GM13976 (cell line): Measurements from ENCODE around the gene AK8.

Experiments used
- DNase-seq: peaks from one replicate; pipeline ENCODE4 v3.0.0; 2012; ENCODE audit warnings: low spot score
- CTCF ChIP-seq: IDR thresholded peaks from 2 replicates; pipeline ENCODE4 v1.5.1; 2012; ENCODE audit warnings: borderline replicate concordance, mild to moderate bottlenecking; ENCODE audit not compliant: insufficient read depth; ENCODE audit errors: extremely low read depth, missing control alignments, control extremely low read depth
- in situ Hi-C: fragments of 300-500 bp; cut with MboI; formaldehyde crosslinking; loops from one replicate; pipeline ENCODE4 v1.12.0; 2022; ENCODE audit warnings: low sequenced_read_pairs, mixed read lengths, inconsistent platforms; ENCODE audit not compliant: unreplicated experiment

The AK8 gene

GRCh38 chr9:132679946-132680625 is 198.0 kb downstream of the AK8 start:
- no peak for DNase-seq
- no peak for TF ChIP-seq CTCF
- in situ Hi-C loops: no loop called here

- no peak for TF ChIP-seq CTCF
- in situ Hi-C loops: no loop called here
- no peak for DNase-seq
These were observed 200.1 kb downstream of the AK8 start for GRCh38 chr9:132677976-132678375.
